ENCODE measurements around the gene MRAS. TPM values are rescaled to one million over a fixed set of nuclear protein-coding genes. Genes with fewer than 3 reads are reported as not detected.

Gene MRAS
- polyA plus RNA-seq, 3 donors: 6.2 to 13.2 (median 8.3) TPM

GRCh38 chr3:138338811-138339210, 9.6 kb upstream of the MRAS start:
- H2AFZ ChIP-seq (ENCODE audit: insufficient read depth, low read depth, low read length, poor library complexity, severe bottlenecking): no peak overlapping the region
- no peaks in the 10 kb centered on the region for H3K36me3 ChIP-seq (replicated peaks in 1 of 2; ENCODE audit: control insufficient read depth in 1 of 2, insufficient read depth in 2 of 2, low read length in 2 of 2)
- peaks cover 0 to 3% (median 0%) of the 10 kb centered on the region in 7 donors for H3K9me3 Mint-ChIP-seq
- H3K4me1 Mint-ChIP-seq: no peaks in the 10 kb centered on the region
- H4K20me1 ChIP-seq (ENCODE audit: insufficient read depth, low read length): no peaks in the 10 kb centered on the region
- no peak overlapping the region for H3K4me3 ChIP-seq (replicated peaks in 1 of 3; ENCODE audit: low read depth in 2 of 3, low read length in 3 of 3)
- intact Hi-C loops (cut with micrococcal nuclease): no loop called here
- peaks cover 0 to 5% (median 0%) of the 10 kb centered on the region in 3 donors for H3K27me3 Mint-ChIP-seq (ENCODE audit: low read depth in 3 of 3)
- H3K9me3 ChIP-seq (replicated peaks in 1 of 2; ENCODE audit: control insufficient read depth in 1 of 2, insufficient read depth in 1 of 2, low read length in 2 of 2): no peaks in the 10 kb centered on the region
- H3K36me3 Mint-ChIP-seq: no peaks in the 10 kb centered on the region
- H3K4me2 ChIP-seq (replicated peaks; ENCODE audit: extremely low read depth, low read length, poor library complexity, severe bottlenecking): no peak overlapping the region
- no peak for DNase-seq
- no peaks in the 10 kb centered on the region for H3K4me1 ChIP-seq (ENCODE audit: control insufficient read depth in 1 of 2, insufficient read depth in 2 of 2, low read length in 2 of 2)
- no peak for TF ChIP-seq CTCF (IDR thresholded peaks at IDR 0.05)
- H3K27ac ChIP-seq (ENCODE audit: low read depth in 1 of 2, low read length in 2 of 2): no peak overlapping the region
- no CpG with 5 or more reads among the region's 5 CpGs for WGBS (ENCODE audit: insufficient coverage)
- H3K4me3 Mint-ChIP-seq: no peak overlapping the region
- no peaks in the 10 kb centered on the region for H3K79me2 ChIP-seq (ENCODE audit: insufficient read depth, low read length)
- no peaks in the 10 kb centered on the region for H3K27me3 ChIP-seq (ENCODE audit: control insufficient read depth in 2 of 2, insufficient read depth in 2 of 2, low read length in 2 of 2)
- no peak overlapping the region for H3K9ac ChIP-seq (ENCODE audit: insufficient read depth, low read length, poor library complexity, severe bottlenecking)
- no peak overlapping the region for H3K27ac Mint-ChIP-seq

GRCh38 chr3:138340511-138340910, 7.9 kb upstream of the MRAS start:
- Mint-ChIP-seq H3K27me3 (ENCODE audit: low read depth in 3 of 3) (peaks cover 0 to 8% (median 0%) of the 10 kb centered on the region in 3 donors), H3K27ac (no peak overlapping the region), H3K4me3 (peak overlapping the region in 1 of 2 donors; percentile 16), H3K9me3 (peaks cover 0 to 3% (median 0%) of the 10 kb centered on the region in 7 donors), H3K36me3 (no peaks in the 10 kb centered on the region), H3K4me1 (no peaks in the 10 kb centered on the region)
- H3K4me2 ChIP-seq (replicated peaks; ENCODE audit: extremely low read depth, low read length, poor library complexity, severe bottlenecking): no peak overlapping the region
- no peak for TF ChIP-seq CTCF (IDR thresholded peaks at IDR 0.05)
- intact Hi-C loops (cut with micrococcal nuclease): no loop called here
- H3K27ac ChIP-seq (ENCODE audit: low read depth in 1 of 2, low read length in 2 of 2): no peak overlapping the region
- no peak overlapping the region for H3K4me3 ChIP-seq (replicated peaks in 1 of 3; ENCODE audit: low read depth in 2 of 3, low read length in 3 of 3)
- no peak overlapping the region for H3K9ac ChIP-seq (ENCODE audit: insufficient read depth, low read length, poor library complexity, severe bottlenecking)
- no peak overlapping the region for H2AFZ ChIP-seq (ENCODE audit: insufficient read depth, low read depth, low read length, poor library complexity, severe bottlenecking)
- H3K27me3 ChIP-seq (ENCODE audit: control insufficient read depth in 2 of 2, insufficient read depth in 2 of 2, low read length in 2 of 2): no peaks in the 10 kb centered on the region
- no CpG with 5 or more reads among the region's 5 CpGs for WGBS (ENCODE audit: insufficient coverage)
- H4K20me1 ChIP-seq (ENCODE audit: insufficient read depth, low read length): no peaks in the 10 kb centered on the region
- H3K36me3 ChIP-seq (replicated peaks in 1 of 2; ENCODE audit: control insufficient read depth in 1 of 2, insufficient read depth in 2 of 2, low read length in 2 of 2): no peaks in the 10 kb centered on the region
- no peaks in the 10 kb centered on the region for H3K4me1 ChIP-seq (ENCODE audit: control insufficient read depth in 1 of 2, insufficient read depth in 2 of 2, low read length in 2 of 2)
- H3K9me3 ChIP-seq (replicated peaks in 1 of 2; ENCODE audit: control insufficient read depth in 1 of 2, insufficient read depth in 1 of 2, low read length in 2 of 2): no peaks in the 10 kb centered on the region
- no peak for DNase-seq
- H3K79me2 ChIP-seq (ENCODE audit: insufficient read depth, low read length): no peaks in the 10 kb centered on the region

Measured in CD14-positive monocyte (primary cell).